Parathyroid adenoma (tissue), 2 donors: Measurements from ENCODE around the gene ATG101.

Source experiments
- H2AFZ ChIP-seq: fragments of 300-600 bp; sonication (generic); one replicate; pipeline ENCODE4 v1.7.0; 2017; ENCODE audit warnings: antibody characterized with exemption, mild to moderate bottlenecking
- H3K27ac ChIP-seq: fragments of 300-600 bp; sonication (generic); one replicate; pipeline ENCODE4 v1.7.0; 2017
- H3K27me3 ChIP-seq: fragments of 300-600 bp; sonication (generic); one replicate; pipeline ENCODE4 v1.7.0; 2017; ENCODE audit warnings: low read length; ENCODE audit not compliant: control insufficient read depth, insufficient read depth
- H3K36me3 ChIP-seq: fragments of 300-600 bp; sonication (generic); one replicate; pipeline ENCODE4 v1.7.0; 2017; ENCODE audit warnings: low read length; ENCODE audit not compliant: control insufficient read depth, insufficient read depth
- H3K4me1 ChIP-seq: fragments of 300-600 bp; sonication (generic); one replicate; pipeline ENCODE4 v1.7.0; 2017; ENCODE audit warnings: control low read depth
- H3K4me2 ChIP-seq: fragments of 300-600 bp; sonication (generic); one replicate; pipeline ENCODE4 v1.7.0; 2017; ENCODE audit warnings: low read length
- H3K4me3 ChIP-seq: fragments of 300-600 bp; sonication (generic); one replicate; pipeline ENCODE4 v1.7.0; 2017; ENCODE audit warnings: low read depth, low read length
- H3K79me2 ChIP-seq: fragments of 300-600 bp; sonication (generic); one replicate; pipeline ENCODE4 v1.7.0; 2017; ENCODE audit warnings: control low read depth
- H3K9ac ChIP-seq: fragments of 300-600 bp; sonication (generic); one replicate; pipeline ENCODE4 v1.7.0; 2017; ENCODE audit warnings: mild to moderate bottlenecking
- H3K9me3 ChIP-seq: fragments of 300-600 bp; sonication (generic); one replicate; pipeline ENCODE4 v1.7.0; 2017; ENCODE audit warnings: low read length; ENCODE audit not compliant: control insufficient read depth
- CTCF ChIP-seq: fragments of 300-600 bp; sonication (generic); IDR thresholded peaks from one replicate; pipeline ENCODE4 v1.7.0; 2017; ENCODE audit warnings: antibody characterized with exemption, mild to moderate bottlenecking
- donor health status: primary hyperparathyroidism.

ATG101 gene

GRCh38 chr12:52081263-52081733 lies 11.5 kb downstream of the ATG101 start:
- H3K4me3 ChIP-seq: no peak overlapping the region

GRCh38 chr12:52082026-52082668 lies 12.4 kb downstream of the ATG101 start:
- TF ChIP-seq CTCF: no peak
- Histone ChIP-seq H2AFZ (no peak overlapping the region), H3K79me2 (no peaks in the 10 kb centered on the region), H3K9me3 (no peaks in the 10 kb centered on the region), H3K27ac (peak overlapping the region; percentile 44), H3K36me3 (no peaks in the 10 kb centered on the region), H3K9ac (no peak overlapping the region), H3K4me1 (peaks cover 28% of the 10 kb centered on the region), H3K4me3 (no peak overlapping the region), H3K4me2 (no peak overlapping the region), H3K27me3 (no peaks in the 10 kb centered on the region)

More at GRCh38 chr12:52081263-52081733, 11.5 kb downstream of the ATG101 start:
- TF ChIP-seq CTCF: no peak
- H2AFZ ChIP-seq: no peak overlapping the region
- H3K4me1 ChIP-seq: peaks cover 22% of the 10 kb centered on the region
- H3K4me2 ChIP-seq: no peak overlapping the region
- no peaks in the 10 kb centered on the region for H3K79me2 ChIP-seq
- H3K27ac ChIP-seq: no peak overlapping the region
- H3K9me3 ChIP-seq: no peaks in the 10 kb centered on the region
- no peaks in the 10 kb centered on the region for H3K36me3 ChIP-seq
- no peak overlapping the region for H3K9ac ChIP-seq
- no peaks in the 10 kb centered on the region for H3K27me3 ChIP-seq

DNA sequence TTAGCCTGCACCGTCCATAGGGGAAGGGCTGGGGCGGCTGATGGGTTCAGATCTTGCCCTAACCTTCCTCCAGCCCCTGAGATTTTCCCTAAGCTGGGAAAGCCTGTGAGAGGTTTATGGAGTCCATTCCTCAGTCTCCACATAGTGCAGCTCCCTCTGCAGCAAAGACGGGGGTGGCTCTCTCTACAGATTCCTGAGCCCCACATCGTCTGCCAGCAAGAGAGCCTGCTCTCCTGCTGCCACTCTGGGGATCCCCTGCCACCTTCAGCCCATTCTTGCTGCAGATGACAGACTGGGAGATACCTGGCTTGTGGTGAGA lies 12.8 kb downstream of the ATG101 start:
- Histone ChIP-seq H3K4me3 (no peak overlapping the region), H2AFZ (no peak overlapping the region), H3K9ac (no peak overlapping the region), H3K79me2 (no peaks in the 10 kb centered on the region), H3K4me2 (no peak overlapping the region), H3K9me3 (no peaks in the 10 kb centered on the region), H3K27ac (peak overlapping the region; percentile 44), H3K27me3 (no peaks in the 10 kb centered on the region), H3K36me3 (no peaks in the 10 kb centered on the region), H3K4me1 (peaks cover 33% of the 10 kb centered on the region)
- TF ChIP-seq CTCF: no peak

DNA sequence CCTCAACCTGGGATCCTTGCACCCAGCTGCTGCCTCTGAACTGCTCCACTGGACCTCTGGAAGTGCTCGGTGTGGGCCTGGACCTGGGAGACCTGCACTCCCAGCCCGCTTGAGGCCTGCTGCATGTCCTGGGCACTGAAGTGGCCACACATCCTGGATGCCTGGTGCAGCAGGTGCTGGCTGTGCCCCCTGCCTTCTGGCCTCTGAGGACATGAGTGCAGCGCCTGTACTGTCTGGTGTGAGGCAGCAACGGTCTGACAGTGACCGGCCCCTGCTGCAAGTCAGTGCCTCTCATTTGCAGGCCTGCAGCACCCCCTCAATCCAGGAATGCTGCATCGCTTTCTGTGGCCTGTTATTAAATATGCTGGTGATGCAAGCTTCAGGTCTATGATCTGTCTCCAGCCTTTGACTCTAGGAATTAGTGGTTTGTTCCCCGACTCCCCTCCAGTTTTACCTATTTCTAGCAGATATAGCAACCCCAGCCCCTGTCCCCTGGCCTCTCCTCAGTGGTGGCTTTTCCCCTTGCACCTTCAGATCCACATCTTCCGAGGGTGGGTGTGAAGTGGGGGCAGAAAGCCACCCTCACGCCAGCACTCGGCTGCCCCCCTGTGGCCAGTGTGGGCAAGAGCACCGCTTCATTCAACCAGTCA lies 13.3 kb downstream of the ATG101 start:
- Histone ChIP-seq H3K4me2 (no peak overlapping the region), H2AFZ (peak overlapping the region; percentile 7), H3K4me1 (peaks cover 36% of the 10 kb centered on the region), H3K27ac (no peak overlapping the region), H3K9me3 (no peaks in the 10 kb centered on the region), H3K4me3 (no peak overlapping the region), H3K36me3 (no peaks in the 10 kb centered on the region), H3K27me3 (no peaks in the 10 kb centered on the region), H3K9ac (no peak overlapping the region), H3K79me2 (no peaks in the 10 kb centered on the region)
- peak; percentile 99 for TF ChIP-seq CTCF

- Histone ChIP-seq H3K4me3 (no peak overlapping the region), H2AFZ (peak overlapping the region; percentile 7), H3K27me3 (no peaks in the 10 kb centered on the region), H3K9ac (no peak overlapping the region), H3K27ac (no peak overlapping the region), H3K9me3 (no peaks in the 10 kb centered on the region), H3K4me2 (no peak overlapping the region), H3K4me1 (peaks cover 36% of the 10 kb centered on the region), H3K36me3 (no peaks in the 10 kb centered on the region), H3K79me2 (no peaks in the 10 kb centered on the region)
- TF ChIP-seq CTCF: no peak
These were observed 13.8 kb downstream of the ATG101 start for GRCh38 chr12:52083638-52083996.
